H9 (cell line): ENCODE measurements around the gene HS3ST6. TPM values are rescaled to one million over a fixed set of nuclear protein-coding genes. Genes with fewer than 3 reads are reported as not detected.

Experiments
- DNase-seq: peaks from one replicate; pipeline ENCODE4 v3.0.0-alpha.2; 2017
- H2AFZ ChIP-seq: one replicate; pipeline ENCODE4 v1.6.1; 2013; ENCODE audit warnings: mild to moderate bottlenecking, low read length, control low read depth, moderate library complexity
- H2AK5ac ChIP-seq: 2 replicates; pipeline ENCODE4 v1.6.1; 2013; ENCODE audit warnings: low read length, control low read depth, mixed read lengths; ENCODE audit not compliant: insufficient read length
- H2BK120ac ChIP-seq: one replicate; pipeline ENCODE4 v1.6.1; 2013; ENCODE audit warnings: low read depth, mild to moderate bottlenecking, low read length, control low read depth, inconsistent platforms; ENCODE audit not compliant: poor library complexity, severe bottlenecking
- H2BK12ac ChIP-seq: 2 replicates; pipeline ENCODE4 v1.6.1; 2013; ENCODE audit warnings: low read length, control low read depth, mixed read lengths, low read depth; ENCODE audit not compliant: insufficient read length
- H2BK15ac ChIP-seq: 2 replicates; pipeline ENCODE4 v1.6.1; 2013; ENCODE audit warnings: low read depth, low read length, control low read depth
- H2BK20ac ChIP-seq: one replicate; pipeline ENCODE4 v1.6.1; 2013; ENCODE audit warnings: low read depth, mild to moderate bottlenecking, low read length, control low read depth, inconsistent platforms; ENCODE audit not compliant: poor library complexity, severe bottlenecking
- H2BK5ac ChIP-seq: 2 replicates; pipeline ENCODE4 v1.6.1; 2013; ENCODE audit warnings: low read length, control low read depth, mixed read lengths; ENCODE audit not compliant: insufficient read length
- H3K14ac ChIP-seq: 2 replicates; pipeline ENCODE4 v1.6.1; 2013; ENCODE audit warnings: low read length, control low read depth; ENCODE audit not compliant: insufficient read depth
- H3K18ac ChIP-seq: 2 replicates; pipeline ENCODE4 v1.6.1; 2013; ENCODE audit warnings: low read depth, mild to moderate bottlenecking, mixed read lengths, low read length, control low read depth; ENCODE audit not compliant: insufficient read length
- H3K23ac ChIP-seq: 2 replicates; pipeline ENCODE4 v1.6.1; 2013; ENCODE audit warnings: low read length, control low read depth, mixed read lengths, low read depth; ENCODE audit not compliant: insufficient read length
- H3K23me2 ChIP-seq: 2 replicates; pipeline ENCODE4 v1.6.1; 2013; ENCODE audit warnings: low read depth, mild to moderate bottlenecking, mixed read lengths, low read length, control low read depth; ENCODE audit not compliant: insufficient read length, poor library complexity, severe bottlenecking
- H3K27ac ChIP-seq: 2 replicates; pipeline ENCODE4 v1.5.1; 2013; ENCODE audit warnings: low read length, control low read depth, mixed read lengths, low read depth; ENCODE audit not compliant: insufficient read length
- H3K27me3 ChIP-seq: 2 replicates; pipeline ENCODE4 v1.6.1; 2013; ENCODE audit warnings: low read length, control low read depth, inconsistent platforms; ENCODE audit not compliant: insufficient read depth
- H3K4ac ChIP-seq: 2 replicates; pipeline ENCODE4 v1.6.1; 2013; ENCODE audit warnings: low read depth, mild to moderate bottlenecking, control low read depth, inconsistent platforms, low read length, moderate library complexity
- H3K4me1 ChIP-seq: 2 replicates; pipeline ENCODE4 v1.6.1; 2013; ENCODE audit warnings: low read length, control low read depth, inconsistent platforms; ENCODE audit not compliant: insufficient read depth
- H3K4me2 ChIP-seq: 2 replicates; pipeline ENCODE4 v1.6.1; 2013; ENCODE audit warnings: low read length, control low read depth, mixed read lengths; ENCODE audit not compliant: insufficient read length, insufficient read depth
- H3K56ac ChIP-seq: 2 replicates; pipeline ENCODE4 v1.6.1; 2013; ENCODE audit warnings: low read depth, mild to moderate bottlenecking, mixed read lengths, low read length, control low read depth; ENCODE audit not compliant: insufficient read length
- H3K79me1 ChIP-seq: 2 replicates; pipeline ENCODE4 v1.6.1; 2013; ENCODE audit warnings: low read depth, mild to moderate bottlenecking, moderate library complexity, low read length, control low read depth, inconsistent platforms; ENCODE audit not compliant: insufficient read depth, poor library complexity, severe bottlenecking
- H3K79me2 ChIP-seq: 2 replicates; pipeline ENCODE4 v1.6.1; 2013; ENCODE audit warnings: low read length, control low read depth, inconsistent platforms; ENCODE audit not compliant: insufficient read depth
- H3K9ac ChIP-seq: 2 replicates; pipeline ENCODE4 v1.6.1; 2013; ENCODE audit warnings: low read length, control low read depth, mixed read lengths; ENCODE audit not compliant: insufficient read length; ENCODE audit errors: extremely low read depth
- H3K9me3 ChIP-seq: one replicate; pipeline ENCODE4 v1.6.1; 2013; ENCODE audit warnings: low read depth, low read length, inconsistent platforms; ENCODE audit not compliant: control insufficient read depth
- H3T11ph ChIP-seq: one replicate; pipeline ENCODE4 v1.6.1; 2013; ENCODE audit warnings: mild to moderate bottlenecking, low read length, control low read depth, inconsistent platforms
- H4K20me1 ChIP-seq: one replicate; pipeline ENCODE4 v1.6.1; 2013; ENCODE audit not compliant: control insufficient read depth, insufficient read length, insufficient read depth
- H4K5ac ChIP-seq: 2 replicates; pipeline ENCODE4 v1.6.1; 2013; ENCODE audit warnings: low read depth, mild to moderate bottlenecking, mixed read lengths, low read length, control low read depth; ENCODE audit not compliant: insufficient read length
- H4K8ac ChIP-seq: replicated peaks from 2 replicates; pipeline ENCODE4 v1.6.1; 2013; ENCODE audit warnings: low read length, control low read depth, mixed read lengths, low read depth; ENCODE audit not compliant: insufficient read length
- H4K91ac ChIP-seq: 2 replicates; pipeline ENCODE4 v1.6.1; 2013; ENCODE audit warnings: low read depth, mild to moderate bottlenecking, moderate library complexity, mixed read lengths, low read length, control low read depth; ENCODE audit not compliant: insufficient read length
- H3K27ac Mint-ChIP-seq, 3 experiments: 2 replicates in 2 of 3; 3 replicates in 1 of 3; pipeline ENCODE4 v1.8.0; 2020 to 2021; ENCODE audit warnings: mixed read lengths in 3 of 3, mild to moderate bottlenecking in 1 of 3, moderate library complexity in 1 of 3
- H3K27me3 Mint-ChIP-seq: 2 replicates; pipeline ENCODE4 v1.8.0; 2021; ENCODE audit warnings: low read depth, mild to moderate bottlenecking, moderate library complexity, mixed read lengths
- H3K36me3 Mint-ChIP-seq, 3 experiments: 2 replicates in 2 of 3; 3 replicates in 1 of 3; pipeline ENCODE4 v1.8.0; 2020 to 2021; ENCODE audit warnings: low read depth in 3 of 3, mixed read lengths in 3 of 3; ENCODE audit not compliant: insufficient read depth in 1 of 3
- H3K4me1 Mint-ChIP-seq, 2 experiments: 2 replicates each; pipeline ENCODE4 v1.8.0; 2020; ENCODE audit warnings: mixed read lengths in 2 of 2
- H3K4me3 Mint-ChIP-seq, 2 experiments: 2 replicates in 1 of 2; 3 replicates in 1 of 2; pipeline ENCODE4 v1.8.0; 2020 to 2021; ENCODE audit warnings: mild to moderate bottlenecking in 2 of 2, mixed read lengths in 2 of 2, moderate library complexity in 1 of 2
- H3K9me3 Mint-ChIP-seq, 2 experiments: 2 replicates in 1 of 2; 3 replicates in 1 of 2; pipeline ENCODE4 v1.8.0; 2020; ENCODE audit warnings: mild to moderate bottlenecking in 2 of 2, mixed read lengths in 2 of 2, moderate library complexity in 1 of 2
- WGBS: extraction: QIAGEN DNeasy Blood & Tissue Kit; methylation state at CpG from one replicate; pipeline ENCODE4 v1.1.7; 2013; ENCODE audit warnings: missing lambda C conversion rate, low lambda C conversion rate, mixed read lengths; ENCODE audit not compliant: insufficient read length; ENCODE audit errors: extremely low coverage; 5-methylcytosine and 5-hydroxymethylcytosine counted together
- total RNA-seq: library from RNA; stranded (reverse); gene quantifications from 2 replicates; pipeline ENCODE4 v1.2.1, GENCODE V29; 2021
- TF ChIP-seq, protein P1 (sequence below): fragments of 200-600 bp; sonication (generic); conservative IDR thresholded peaks from 3 replicates; pipeline ENCODE4 v1.8.0; 2021; ENCODE audit warnings: antibody characterized with exemption, mild to moderate bottlenecking

The HS3ST6 gene
- total RNA-seq, 1 experiment from 2014 or later, result not detected

DNA sequence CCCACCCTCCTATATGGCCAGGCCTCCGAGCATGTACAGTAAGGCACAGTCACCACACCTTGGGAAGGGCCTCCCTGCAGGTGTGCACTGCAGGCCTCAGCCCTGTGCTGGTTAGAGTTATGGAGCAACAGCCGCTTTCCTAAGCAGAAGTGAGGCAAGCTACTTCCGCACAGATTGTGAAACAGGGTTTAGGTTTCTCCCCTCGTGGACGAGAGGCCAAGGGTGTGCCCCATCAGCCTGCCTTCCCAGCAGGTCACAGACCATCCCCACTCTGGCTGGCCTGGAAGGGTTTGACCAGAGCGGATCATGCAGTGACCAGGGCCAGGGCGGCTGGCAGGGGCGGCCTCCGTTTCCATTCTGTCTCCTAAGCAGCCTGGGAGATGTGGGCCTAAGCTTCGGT lies 20.1 kb upstream of the HS3ST6 start:
- Histone ChIP-seq H3K9ac (no peak overlapping the region), H4K91ac (no peak overlapping the region), H3K27me3 (no peaks in the 10 kb centered on the region), H2BK12ac (no peak overlapping the region), H3K23me2 (peaks cover 7% of the 10 kb centered on the region), H2BK120ac (no peak overlapping the region), H3K27ac (no peak overlapping the region), H4K5ac (no peak overlapping the region), H3K4me1 (0 out of 2 replicates have a peak, but pooled peaks cover 2% of the 10 kb centered on the region), H3K56ac (no peak overlapping the region), H3K4ac (no peak overlapping the region), H4K8ac (no peak overlapping the region), H3K79me1 (no peaks in the 10 kb centered on the region), H2BK5ac (no peak overlapping the region), H2AFZ (no peak overlapping the region), H3K9me3 (no peaks in the 10 kb centered on the region), H3K23ac (no peak overlapping the region), H3K4me2 (no peak overlapping the region), H2AK5ac (no peak overlapping the region), H3T11ph (no peak overlapping the region), H2BK15ac (no peak overlapping the region), H3K79me2 (no peaks in the 10 kb centered on the region), H2BK20ac (no peak overlapping the region), H3K14ac (no peak overlapping the region), H4K20me1 (no peaks in the 10 kb centered on the region), H3K18ac (no peak overlapping the region)
- Mint-ChIP-seq H3K27ac (no peak overlapping the region), H3K27me3 (peaks cover 2% of the 10 kb centered on the region; the same call in 1 of the 2 replicates), H3K9me3 (no peaks in the 10 kb centered on the region), H3K4me1 (peaks cover 5 to 8% of the 10 kb centered on the region in 2 experiments; a peak in 3 of 4 replicates), H3K4me3 (no peak overlapping the region), H3K36me3 (peaks cover 10 to 28% (median 17%) of the 10 kb centered on the region in 3 experiments; a peak in 6 of 7 replicates)
- no peak for DNase-seq
- no CpG with 5 or more reads among the region's 10 CpGs for WGBS
- TF ChIP-seq, protein P1, sequence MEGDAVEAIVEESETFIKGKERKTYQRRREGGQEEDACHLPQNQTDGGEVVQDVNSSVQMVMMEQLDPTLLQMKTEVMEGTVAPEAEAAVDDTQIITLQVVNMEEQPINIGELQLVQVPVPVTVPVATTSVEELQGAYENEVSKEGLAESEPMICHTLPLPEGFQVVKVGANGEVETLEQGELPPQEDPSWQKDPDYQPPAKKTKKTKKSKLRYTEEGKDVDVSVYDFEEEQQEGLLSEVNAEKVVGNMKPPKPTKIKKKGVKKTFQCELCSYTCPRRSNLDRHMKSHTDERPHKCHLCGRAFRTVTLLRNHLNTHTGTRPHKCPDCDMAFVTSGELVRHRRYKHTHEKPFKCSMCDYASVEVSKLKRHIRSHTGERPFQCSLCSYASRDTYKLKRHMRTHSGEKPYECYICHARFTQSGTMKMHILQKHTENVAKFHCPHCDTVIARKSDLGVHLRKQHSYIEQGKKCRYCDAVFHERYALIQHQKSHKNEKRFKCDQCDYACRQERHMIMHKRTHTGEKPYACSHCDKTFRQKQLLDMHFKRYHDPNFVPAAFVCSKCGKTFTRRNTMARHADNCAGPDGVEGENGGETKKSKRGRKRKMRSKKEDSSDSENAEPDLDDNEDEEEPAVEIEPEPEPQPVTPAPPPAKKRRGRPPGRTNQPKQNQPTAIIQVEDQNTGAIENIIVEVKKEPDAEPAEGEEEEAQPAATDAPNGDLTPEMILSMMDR, result no peak
